C4-2B (cell line): ENCODE data around the gene SPOCK1.

Experiments
- ZFX ChIP-seq: fragments of 450-650 bp; IDR thresholded peaks from 2 replicates; pipeline ENCODE4 v1.6.1; 2017
- TF ChIP-seq, protein P1 (sequence below): fragments of 450-650 bp; conservative IDR thresholded peaks from 2 replicates; pipeline ENCODE4 v1.5.1; 2017; ENCODE audit warnings: mild to moderate bottlenecking

DNA sequence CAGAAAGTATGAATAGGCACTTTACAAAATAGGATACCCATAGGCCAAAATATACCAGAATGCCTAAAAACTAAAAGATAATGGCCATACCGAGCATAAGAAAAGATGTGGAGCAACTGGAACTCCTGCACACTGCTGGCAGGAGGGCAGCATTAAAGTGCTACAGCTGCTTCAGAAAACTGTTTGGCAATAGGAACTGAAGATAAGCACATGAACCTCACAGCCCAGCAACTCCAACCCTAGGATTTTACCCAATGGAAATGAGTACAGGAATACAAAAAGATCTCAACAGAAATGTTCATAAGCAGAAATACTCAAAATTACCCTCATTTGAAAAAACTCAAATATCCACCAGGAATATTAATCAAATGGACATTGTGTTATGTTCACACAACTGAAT lies 209.3 kb downstream of the SPOCK1 start:
- TF ChIP-seq, protein P1, sequence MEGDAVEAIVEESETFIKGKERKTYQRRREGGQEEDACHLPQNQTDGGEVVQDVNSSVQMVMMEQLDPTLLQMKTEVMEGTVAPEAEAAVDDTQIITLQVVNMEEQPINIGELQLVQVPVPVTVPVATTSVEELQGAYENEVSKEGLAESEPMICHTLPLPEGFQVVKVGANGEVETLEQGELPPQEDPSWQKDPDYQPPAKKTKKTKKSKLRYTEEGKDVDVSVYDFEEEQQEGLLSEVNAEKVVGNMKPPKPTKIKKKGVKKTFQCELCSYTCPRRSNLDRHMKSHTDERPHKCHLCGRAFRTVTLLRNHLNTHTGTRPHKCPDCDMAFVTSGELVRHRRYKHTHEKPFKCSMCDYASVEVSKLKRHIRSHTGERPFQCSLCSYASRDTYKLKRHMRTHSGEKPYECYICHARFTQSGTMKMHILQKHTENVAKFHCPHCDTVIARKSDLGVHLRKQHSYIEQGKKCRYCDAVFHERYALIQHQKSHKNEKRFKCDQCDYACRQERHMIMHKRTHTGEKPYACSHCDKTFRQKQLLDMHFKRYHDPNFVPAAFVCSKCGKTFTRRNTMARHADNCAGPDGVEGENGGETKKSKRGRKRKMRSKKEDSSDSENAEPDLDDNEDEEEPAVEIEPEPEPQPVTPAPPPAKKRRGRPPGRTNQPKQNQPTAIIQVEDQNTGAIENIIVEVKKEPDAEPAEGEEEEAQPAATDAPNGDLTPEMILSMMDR: no peak
- TF ChIP-seq ZFX: no peak
